DOHH2 (cell line): ENCODE data around the gene FAM227B.

ENCODE experiments used
- H3F3A ChIP-seq: fragments of 200-600 bp; sonication (generic), shearing (Covaris generic); 2 replicates; pipeline ENCODE4 v1.6.0; 2016; ENCODE audit warnings: antibody characterized with exemption, mild to moderate bottlenecking; ENCODE audit not compliant: control insufficient read depth, insufficient read depth
- H3K27ac ChIP-seq: fragments of 200-600 bp; sonication (generic); 2 replicates; pipeline ENCODE4 v1.5.1; 2014; ENCODE audit warnings: low read depth, mild to moderate bottlenecking, low read length, moderate library complexity
- H3K27me3 ChIP-seq: fragments of 200-600 bp; sonication (generic); 2 replicates; pipeline ENCODE4 v1.6.1; 2014; ENCODE audit warnings: mild to moderate bottlenecking, low read length, mixed read lengths; ENCODE audit not compliant: control insufficient read depth
- H3K36me3 ChIP-seq: fragments of 200-600 bp; sonication (generic); 2 replicates; pipeline ENCODE4 v1.6.1; 2014; ENCODE audit warnings: mild to moderate bottlenecking, low read length, moderate library complexity, mixed read lengths; ENCODE audit not compliant: control insufficient read depth
- H3K4me1 ChIP-seq: fragments of 200-600 bp; sonication (generic); 2 replicates; pipeline ENCODE4 v1.6.1; 2014; ENCODE audit warnings: mild to moderate bottlenecking, low read length, mixed read lengths; ENCODE audit not compliant: control insufficient read depth
- H3K4me2 ChIP-seq: fragments of 200-600 bp; sonication (generic); 2 replicates; pipeline ENCODE4 v1.6.0; 2014; ENCODE audit warnings: mild to moderate bottlenecking, low read length, moderate library complexity
- H3K4me3 ChIP-seq: fragments of 200-600 bp; sonication (generic); 2 replicates; pipeline ENCODE4 v1.5.1; 2014; ENCODE audit warnings: mild to moderate bottlenecking, low read length, mixed read lengths
- H3K79me2 ChIP-seq: fragments of 200-600 bp; sonication (generic); 2 replicates; pipeline ENCODE4 v1.6.1; 2014; ENCODE audit warnings: mild to moderate bottlenecking, low read length, mixed read lengths; ENCODE audit not compliant: control insufficient read depth
- H3K9me2 ChIP-seq: fragments of 200-600 bp; sonication (generic); replicated peaks from 2 replicates; pipeline ENCODE4 v1.6.1; 2014; ENCODE audit warnings: mild to moderate bottlenecking, low read length, mixed read lengths; ENCODE audit not compliant: control insufficient read depth
- H3K9me3 ChIP-seq: fragments of 200-600 bp; sonication (generic); 2 replicates; pipeline ENCODE4 v1.6.1; 2014; ENCODE audit warnings: antibody characterized with exemption, low read length, mixed read lengths; ENCODE audit not compliant: control insufficient read depth, insufficient read depth
- H4K20me1 ChIP-seq: fragments of 200-600 bp; sonication (generic); 2 replicates; pipeline ENCODE4 v1.6.0; 2014; ENCODE audit warnings: low read depth, mild to moderate bottlenecking, antibody characterized with exemption, low read length, moderate library complexity; ENCODE audit not compliant: control insufficient read depth, insufficient read depth
- CTCF ChIP-seq: fragments of 200-600 bp; sonication (generic); IDR thresholded peaks from one replicate; pipeline ENCODE4 v1.5.1; 2014; ENCODE audit warnings: antibody characterized with exemption, mild to moderate bottlenecking, low read depth, low read length; ENCODE audit not compliant: poor library complexity, severe bottlenecking
- EZH2phosphoT487 ChIP-seq: fragments of 200-600 bp; sonication (generic); IDR thresholded peaks from 2 replicates; pipeline ENCODE4 v1.6.1; 2017; ENCODE audit warnings: borderline replicate concordance, mild to moderate bottlenecking, antibody characterized with exemption, low read length, moderate library complexity, mixed read lengths

The FAM227B gene

GRCh38 chr15:49646891-49647290 is 26.3 kb upstream of the FAM227B start:
- no peak overlapping the region for H3K27ac ChIP-seq
- H3K9me3 ChIP-seq = peaks cover 7% of the 10 kb centered on the region; the same call in 1 of the 2 replicates
- no peak overlapping the region for H3K4me3 ChIP-seq
- H3K4me2 ChIP-seq = no peak overlapping the region
- H3F3A ChIP-seq = no peaks in the 10 kb centered on the region
- H3K79me2 ChIP-seq = no peaks in the 10 kb centered on the region
- H4K20me1 ChIP-seq = no peaks in the 10 kb centered on the region
- H3K9me2 ChIP-seq = no peaks in the 10 kb centered on the region
- peaks cover 3% of the 10 kb centered on the region; the same call in 1 of the 2 replicates for H3K36me3 ChIP-seq
- H3K4me1 ChIP-seq = no peaks in the 10 kb centered on the region
- no peaks in the 10 kb centered on the region for H3K27me3 ChIP-seq
- no peak for TF ChIP-seq EZH2phosphoT487
- TF ChIP-seq CTCF = no peak

DNA sequence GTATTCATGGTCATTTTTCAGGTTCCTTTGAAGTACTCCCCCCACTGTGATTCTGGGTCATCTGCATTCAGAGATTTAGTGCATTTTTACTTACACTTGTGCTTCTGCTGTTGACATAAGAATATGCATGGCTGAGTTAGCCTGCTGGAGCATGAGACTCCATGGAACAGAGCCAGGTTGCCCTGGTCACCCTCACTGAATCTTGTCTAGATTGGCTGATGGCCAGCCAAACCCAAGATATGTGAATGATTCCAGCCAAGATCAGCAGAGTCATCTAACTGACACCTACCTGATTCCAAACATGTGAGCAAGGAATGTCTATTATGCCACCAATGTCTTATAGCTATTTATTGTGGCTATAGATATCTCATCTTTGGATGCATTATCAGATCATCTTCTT is 25.3 kb upstream of the FAM227B start:
- Histone ChIP-seq H3K4me1 (no peaks in the 10 kb centered on the region), H3K9me3 (no peaks in the 10 kb centered on the region), H3K9me2 (no peaks in the 10 kb centered on the region), H3K4me2 (no peak overlapping the region), H4K20me1 (no peaks in the 10 kb centered on the region), H3K79me2 (no peaks in the 10 kb centered on the region), H3K36me3 (peaks cover 3% of the 10 kb centered on the region; the same call in 1 of the 2 replicates), H3K27me3 (no peaks in the 10 kb centered on the region), H3K4me3 (no peak overlapping the region), H3K27ac (no peak overlapping the region), H3F3A (no peaks in the 10 kb centered on the region)
- no peak for TF ChIP-seq EZH2phosphoT487
- no peak for TF ChIP-seq CTCF

GRCh38 chr15:49645277-49645676 is 24.7 kb upstream of the FAM227B start:
- Histone ChIP-seq H3K9me3 (no peaks in the 10 kb centered on the region), H3K27ac (no peak overlapping the region), H3K4me2 (no peak overlapping the region), H3F3A (no peaks in the 10 kb centered on the region), H3K27me3 (no peaks in the 10 kb centered on the region), H3K4me1 (no peaks in the 10 kb centered on the region), H3K36me3 (peaks cover 3% of the 10 kb centered on the region; the same call in 1 of the 2 replicates), H4K20me1 (no peaks in the 10 kb centered on the region), H3K79me2 (no peaks in the 10 kb centered on the region), H3K4me3 (no peak overlapping the region), H3K9me2 (no peaks in the 10 kb centered on the region)
- TF ChIP-seq EZH2phosphoT487 = no peak
- TF ChIP-seq CTCF = no peak

DNA sequence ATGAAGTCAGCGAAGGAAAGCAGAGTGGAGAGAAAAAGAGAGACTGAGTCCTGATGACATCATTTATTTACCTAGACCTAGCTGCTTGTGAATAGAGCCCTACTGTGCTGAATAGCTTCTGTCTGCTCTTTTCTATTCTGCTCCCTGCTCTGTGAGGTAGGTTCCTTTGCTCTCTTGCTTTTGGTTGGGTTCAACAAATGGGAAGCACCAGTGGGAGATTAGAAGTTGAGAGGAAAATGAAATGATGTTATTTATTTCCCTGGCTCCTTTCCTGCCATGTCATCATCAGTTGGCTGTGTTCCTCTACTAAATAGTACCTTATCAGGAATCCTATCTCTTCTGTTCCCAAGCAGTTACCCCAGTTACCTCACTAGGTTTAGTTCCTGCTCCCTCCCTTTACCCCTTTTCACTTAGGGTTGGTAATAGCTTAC is 23.8 kb upstream of the FAM227B start:
- Histone ChIP-seq H4K20me1 (no peaks in the 10 kb centered on the region), H3K9me3 (no peaks in the 10 kb centered on the region), H3F3A (no peaks in the 10 kb centered on the region), H3K9me2 (no peaks in the 10 kb centered on the region), H3K27ac (no peak overlapping the region), H3K4me1 (no peaks in the 10 kb centered on the region), H3K79me2 (no peaks in the 10 kb centered on the region), H3K27me3 (no peaks in the 10 kb centered on the region), H3K4me2 (no peak overlapping the region), H3K4me3 (no peak overlapping the region), H3K36me3 (peaks cover 3% of the 10 kb centered on the region; the same call in 1 of the 2 replicates)
- TF ChIP-seq EZH2phosphoT487 (no peak), CTCF (no peak)
